ENCODE measurements around the gene RACK1. TPM values are rescaled to one million over a fixed set of nuclear protein-coding genes. Genes with fewer than 3 reads are reported as not detected.

The RACK1 gene
- total and polyA plus RNA-seq, 4 donors, result 310 to 2,255 (median 940) TPM

- TF ChIP-seq EGR1 (IDR thresholded peaks at IDR 0.05; ENCODE audit: low read depth in 2 of 2), result no peak
- no peak for TF ChIP-seq GABPA (IDR thresholded peaks at IDR 0.05 in 1 of 2, conservative IDR thresholded peaks at IDR 0.05 in 1 of 2)
- no peak for TF ChIP-seq YY1 (IDR thresholded peaks at IDR 0.05)
- TF ChIP-seq JUND (IDR thresholded peaks at IDR 0.05), result no peak
- TF ChIP-seq FOXA2 (IDR thresholded peaks at IDR 0.05), result no peak
- TF ChIP-seq RAD21 (IDR thresholded peaks at IDR 0.05), result no peak
These were observed 24.2 kb downstream of the RACK1 start (continued) for GRCh38 chr5:181219262-181220177.

GRCh38 chr5:181218795-181219124, 24.9 kb downstream of the RACK1 start:
- TF ChIP-seq FOXA2 (IDR thresholded peaks at IDR 0.05) (no peak), YY1 (IDR thresholded peaks at IDR 0.05) (no peak), NR2F2 (IDR thresholded peaks at IDR 0.05) (no peak), ATF3 (IDR thresholded peaks at IDR 0.05) (no peak), MAX (IDR thresholded peaks at IDR 0.05) (no peak), TAF1 (conservative IDR thresholded peaks at IDR 0.05) (no peak), REST (IDR thresholded peaks at IDR 0.05) (no peak), GABPA (IDR thresholded peaks at IDR 0.05 in 1 of 2, conservative IDR thresholded peaks at IDR 0.05 in 1 of 2) (no peak), SP1 (IDR thresholded peaks at IDR 0.05) (no peak), HNF4G (IDR thresholded peaks at IDR 0.05) (no peak), RXRA (IDR thresholded peaks at IDR 0.05) (no peak), RAD21 (IDR thresholded peaks at IDR 0.05) (no peak), EGR1 (IDR thresholded peaks at IDR 0.05; ENCODE audit: low read depth in 2 of 2) (no peak), FOXA1 (IDR thresholded peaks at IDR 0.05) (no peak)
- TF ChIP-seq, protein P1, sequence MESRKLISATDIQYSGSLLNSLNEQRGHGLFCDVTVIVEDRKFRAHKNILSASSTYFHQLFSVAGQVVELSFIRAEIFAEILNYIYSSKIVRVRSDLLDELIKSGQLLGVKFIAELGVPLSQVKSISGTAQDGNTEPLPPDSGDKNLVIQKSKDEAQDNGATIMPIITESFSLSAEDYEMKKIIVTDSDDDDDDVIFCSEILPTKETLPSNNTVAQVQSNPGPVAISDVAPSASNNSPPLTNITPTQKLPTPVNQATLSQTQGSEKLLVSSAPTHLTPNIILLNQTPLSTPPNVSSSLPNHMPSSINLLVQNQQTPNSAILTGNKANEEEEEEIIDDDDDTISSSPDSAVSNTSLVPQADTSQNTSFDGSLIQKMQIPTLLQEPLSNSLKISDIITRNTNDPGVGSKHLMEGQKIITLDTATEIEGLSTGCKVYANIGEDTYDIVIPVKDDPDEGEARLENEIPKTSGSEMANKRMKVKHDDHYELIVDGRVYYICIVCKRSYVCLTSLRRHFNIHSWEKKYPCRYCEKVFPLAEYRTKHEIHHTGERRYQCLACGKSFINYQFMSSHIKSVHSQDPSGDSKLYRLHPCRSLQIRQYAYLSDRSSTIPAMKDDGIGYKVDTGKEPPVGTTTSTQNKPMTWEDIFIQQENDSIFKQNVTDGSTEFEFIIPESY (IDR thresholded peaks at IDR 0.05), result no peak
- 35% methylated on average over 10 of the region's 10 CpGs for WGBS
- H3K27ac ChIP-seq (ENCODE audit: low read depth in 1 of 2, low read length in 2 of 2), result no peak overlapping the region

More at GRCh38 chr5:181218795-181219124, 24.9 kb downstream of the RACK1 start:
- no peak for DNase-seq (ENCODE audit: low spot score)
- no peak overlapping the region for H3K4me3 ChIP-seq (ENCODE audit: low read depth in 1 of 3, low read length in 3 of 3)
- no peaks in the 10 kb centered on the region for H3K9me3 ChIP-seq (ENCODE audit: control insufficient read depth in 4 of 4, low read length in 3 of 4)
- H3K9ac ChIP-seq (ENCODE audit: low read depth in 1 of 2, low read length in 2 of 2), result no peak overlapping the region
- peaks cover 3 to 34% (median 17%) of the 10 kb centered on the region in 4 donors for H3K4me1 ChIP-seq (ENCODE audit: control insufficient read depth in 4 of 4, insufficient read depth in 4 of 4, low read length in 3 of 4)
- H3K36me3 ChIP-seq (ENCODE audit: control insufficient read depth in 4 of 4, insufficient read depth in 3 of 4, low read depth in 1 of 4, low read length in 3 of 4), result no peaks in the 10 kb centered on the region
- H3K27me3 ChIP-seq (ENCODE audit: control insufficient read depth in 4 of 4, insufficient read depth in 4 of 4, low read length in 3 of 4), result no peaks in the 10 kb centered on the region

Data from liver (tissue), 9 donors.